ENCODE measurements around the gene RNF207.

DNA sequence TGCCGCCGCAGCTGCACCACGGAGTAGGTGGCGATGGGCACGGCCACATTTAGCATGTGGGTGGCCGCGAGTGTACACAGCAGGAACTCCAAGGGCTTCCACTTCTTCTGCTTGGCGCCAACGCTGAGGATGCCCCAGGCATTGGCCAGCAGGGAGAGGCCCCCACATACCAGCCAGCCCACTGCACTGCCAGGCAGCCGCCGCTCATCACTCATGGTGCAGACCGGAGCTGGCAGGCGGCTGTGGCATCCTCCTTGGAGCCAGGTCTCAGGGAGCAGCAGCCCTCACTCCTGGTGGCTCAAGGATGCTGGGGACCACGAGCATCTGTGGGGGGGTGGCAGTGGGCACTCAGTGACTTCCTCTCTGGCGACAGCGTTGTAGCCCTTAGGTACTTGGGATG, 48.8 kb downstream of the RNF207 start:
- TF ChIP-seq, protein P1, sequence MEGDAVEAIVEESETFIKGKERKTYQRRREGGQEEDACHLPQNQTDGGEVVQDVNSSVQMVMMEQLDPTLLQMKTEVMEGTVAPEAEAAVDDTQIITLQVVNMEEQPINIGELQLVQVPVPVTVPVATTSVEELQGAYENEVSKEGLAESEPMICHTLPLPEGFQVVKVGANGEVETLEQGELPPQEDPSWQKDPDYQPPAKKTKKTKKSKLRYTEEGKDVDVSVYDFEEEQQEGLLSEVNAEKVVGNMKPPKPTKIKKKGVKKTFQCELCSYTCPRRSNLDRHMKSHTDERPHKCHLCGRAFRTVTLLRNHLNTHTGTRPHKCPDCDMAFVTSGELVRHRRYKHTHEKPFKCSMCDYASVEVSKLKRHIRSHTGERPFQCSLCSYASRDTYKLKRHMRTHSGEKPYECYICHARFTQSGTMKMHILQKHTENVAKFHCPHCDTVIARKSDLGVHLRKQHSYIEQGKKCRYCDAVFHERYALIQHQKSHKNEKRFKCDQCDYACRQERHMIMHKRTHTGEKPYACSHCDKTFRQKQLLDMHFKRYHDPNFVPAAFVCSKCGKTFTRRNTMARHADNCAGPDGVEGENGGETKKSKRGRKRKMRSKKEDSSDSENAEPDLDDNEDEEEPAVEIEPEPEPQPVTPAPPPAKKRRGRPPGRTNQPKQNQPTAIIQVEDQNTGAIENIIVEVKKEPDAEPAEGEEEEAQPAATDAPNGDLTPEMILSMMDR (conservative IDR thresholded peaks at IDR 0.05 in 1 of 2, IDR thresholded peaks at IDR 0.05 in 1 of 2; ENCODE audit: low read depth in 1 of 2, low read length in 2 of 2): no peak
- no peak for TF ChIP-seq EZH2 (IDR thresholded peaks at IDR 0.05; ENCODE audit: low read length, missing control alignments)
